GM19452 (cell line): ENCODE results near the gene XPO4.

Source experiments
- ATAC-seq: cut with Tn5 transposase; IDR thresholded peaks from one replicate; pipeline ENCODE4 v1.9.1; 2021; ENCODE audit not compliant: unreplicated experiment

Gene XPO4

GRCh38 chr13:20831254-20831653, 71.3 kb downstream of the XPO4 start:
- ATAC-seq: no peak

GRCh38 chr13:20828539-20829364, 73.8 kb downstream of the XPO4 start:
- ATAC-seq: no peak

GRCh38 chr13:20826843-20827560, 75.5 kb downstream of the XPO4 start:
- no peak for ATAC-seq

GRCh38 chr13:20826301-20826700, 76.2 kb downstream of the XPO4 start:
- ATAC-seq: no peak

GRCh38 chr13:20825477-20825875, 77.1 kb downstream of the XPO4 start:
- no peak for ATAC-seq

- no peak for ATAC-seq
Observed at GRCh38 chr13:20824762-20825476, 77.6 kb downstream of the XPO4 start.

- ATAC-seq: no peak
Observed at GRCh38 chr13:20823071-20823470, 79.5 kb downstream of the XPO4 start.

- ATAC-seq: no peak
Observed at GRCh38 chr13:20822406-20822805, 80.1 kb downstream of the XPO4 start.

GRCh38 chr13:20819715-20820114, 82.8 kb downstream of the XPO4 start:
- ATAC-seq: no peak

- no peak for ATAC-seq
Observed at GRCh38 chr13:20815464-20815863, 87.1 kb downstream of the XPO4 start.

GRCh38 chr13:20814224-20814910, 88.2 kb downstream of the XPO4 start:
- no peak for ATAC-seq

- no peak for ATAC-seq
Observed at GRCh38 chr13:20812890-20813289, 89.7 kb downstream of the XPO4 start.

GRCh38 chr13:20810808-20811207, 91.7 kb downstream of the XPO4 start:
- ATAC-seq: no peak

- ATAC-seq: no peak
Observed at GRCh38 chr13:20808874-20809273, 93.7 kb downstream of the XPO4 start.

GRCh38 chr13:20803180-20803965, 99.2 kb downstream of the XPO4 start:
- no peak for ATAC-seq

- no peak for ATAC-seq
Observed at GRCh38 chr13:20801707-20802106, 100.8 kb downstream of the XPO4 start.

- ATAC-seq: no peak
Observed at GRCh38 chr13:20799726-20800416, 102.7 kb downstream of the XPO4 start.

- ATAC-seq: no peak
Observed at GRCh38 chr13:20798027-20798426, 104.5 kb downstream of the XPO4 start.

GRCh38 chr13:20796791-20797508, 105.6 kb downstream of the XPO4 start:
- ATAC-seq: no peak
